Measurements from ENCODE around the gene TTC28. TPM values are rescaled to one million over a fixed set of nuclear protein-coding genes. Genes with fewer than 3 reads are reported as not detected.

The TTC28 gene
- total RNA-seq, 1 donor: 55.8 TPM

GRCh38 chr22:27996529-27996925, 683.1 kb downstream of the TTC28 start:
- no peak overlapping the region for H3K4me3 ChIP-seq (ENCODE audit: low read depth, low read length)
- no peak for TF ChIP-seq CTCF (IDR thresholded peaks at IDR 0.05; ENCODE audit: insufficient read depth, low read length)
- DNase-seq (ENCODE audit: low read depth): no peak

- no peak for TF ChIP-seq CTCF (IDR thresholded peaks at IDR 0.05; ENCODE audit: insufficient read depth, low read length)
Observed at GRCh38 chr22:27995801-27996528, 683.7 kb downstream of the TTC28 start.

GRCh38 chr22:27994481-27995331, 684.9 kb downstream of the TTC28 start:
- TF ChIP-seq CTCF (IDR thresholded peaks at IDR 0.05; ENCODE audit: insufficient read depth, low read length): no peak
- no peak for DNase-seq (ENCODE audit: low read depth)
- H3K4me3 ChIP-seq (ENCODE audit: low read depth, low read length): no peak overlapping the region

More at GRCh38 chr22:27995801-27996528, 683.7 kb downstream of the TTC28 start:
- no peak overlapping the region for H3K4me3 ChIP-seq (ENCODE audit: low read depth, low read length)
- no peak for DNase-seq (ENCODE audit: low read depth)

- H3K4me3 ChIP-seq (ENCODE audit: low read depth, low read length): no peak overlapping the region
- DNase-seq (ENCODE audit: low read depth): no peak
- TF ChIP-seq CTCF (IDR thresholded peaks at IDR 0.05; ENCODE audit: insufficient read depth, low read length): no peak
Observed at GRCh38 chr22:27993774-27994350, 685.8 kb downstream of the TTC28 start.

GRCh38 chr22:27993201-27993635, 686.4 kb downstream of the TTC28 start:
- H3K4me3 ChIP-seq (ENCODE audit: low read depth, low read length): no peak overlapping the region
- DNase-seq (ENCODE audit: low read depth): no peak
- no peak for TF ChIP-seq CTCF (IDR thresholded peaks at IDR 0.05; ENCODE audit: insufficient read depth, low read length)

GRCh38 chr22:27992294-27993165, 687.1 kb downstream of the TTC28 start:
- no peak overlapping the region for H3K4me3 ChIP-seq (ENCODE audit: low read depth, low read length)
- no peak for TF ChIP-seq CTCF (IDR thresholded peaks at IDR 0.05; ENCODE audit: insufficient read depth, low read length)
- no peak for DNase-seq (ENCODE audit: low read depth)

All from fibroblast of the aortic adventitia (primary cell).